ENCODE measurements around the gene CRYGB. TPM values are rescaled to one million over a fixed set of nuclear protein-coding genes. Genes with fewer than 3 reads are reported as not detected.

The CRYGB gene
- total RNA-seq (not detected), polyA plus RNA-seq (not detected)

- H3K27ac ChIP-seq: no peak within 1 kb of the TSS
- H3K9me3 ChIP-seq: no peaks in the 10 kb centered on the region
- DNase-seq (no peak), ATAC-seq (no peak), FAIRE-seq (no peak)
- no peaks in the 10 kb centered on the region for H3K27me3 ChIP-seq
- no peak for TF ChIP-seq CTCF (IDR thresholded peaks at IDR 0.05)
- no peaks in the 10 kb centered on the region for H3K36me3 ChIP-seq
- no peak within 1 kb of the TSS for H3K4me3 ChIP-seq
- no peaks in the 10 kb centered on the region for H3K4me1 ChIP-seq
- WGBS, 2 donors: 62 to 66% methylated on average over 6 of the region's 6 CpGs
- intact Hi-C loops (cut with DNase I): no loop called here
Observed at GRCh38 chr2:208146006-208146405, at the start of gene CRYGB. TSS of gene CRYGB (minus strand) at chr2:208146158. CDS start at chr2:208146120, 38 bp downstream.

DNA sequence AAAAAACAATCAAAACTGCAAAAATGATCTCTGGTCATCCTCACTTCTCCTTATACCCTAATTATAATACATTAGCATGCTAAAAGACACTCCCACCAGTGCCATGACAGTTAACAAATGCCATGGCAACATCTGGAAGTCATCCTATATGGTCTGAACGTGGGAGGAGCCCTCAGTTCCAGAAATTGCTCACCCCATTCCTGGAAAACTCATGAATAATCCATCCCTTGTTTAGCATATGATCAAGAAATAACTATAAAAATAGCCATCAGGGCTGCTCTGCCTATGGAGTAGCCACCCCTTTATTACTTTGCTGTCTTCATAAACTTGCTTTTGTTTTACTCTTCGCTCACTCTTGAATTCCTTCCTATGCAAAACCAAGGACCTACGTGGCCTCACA is 49.6 kb upstream of the CRYGB start:
- DNase-seq: no peak
- no peak overlapping the region for H3K27ac ChIP-seq
- no peak for ATAC-seq
- H3K36me3 ChIP-seq: no peaks in the 10 kb centered on the region
- FAIRE-seq: no peak
- H3K9me3 ChIP-seq: no peaks in the 10 kb centered on the region
- no peaks in the 10 kb centered on the region for H3K4me1 ChIP-seq
- H3K27me3 ChIP-seq: no peaks in the 10 kb centered on the region
- intact Hi-C loops (cut with DNase I): no loop called here
- TF ChIP-seq CTCF (IDR thresholded peaks at IDR 0.05): no peak
- WGBS, 2 donors: 80 to 82% methylated on average over 3 of the region's 3 CpGs
- no peak overlapping the region for H3K4me3 ChIP-seq

GRCh38 chr2:208192611-208193236 is 46.8 kb upstream of the CRYGB start:
- H3K27ac ChIP-seq: no peak overlapping the region
- intact Hi-C loops (cut with DNase I): no loop called here
- WGBS, 2 donors: 66 to 67% methylated on average over 8 of the region's 8 CpGs
- no peaks in the 10 kb centered on the region for H3K9me3 ChIP-seq
- DNase-seq (no peak), FAIRE-seq (no peak), ATAC-seq (no peak)
- TF ChIP-seq CTCF (IDR thresholded peaks at IDR 0.05): no peak
- no peaks in the 10 kb centered on the region for H3K36me3 ChIP-seq
- no peak overlapping the region for H3K4me3 ChIP-seq
- H3K4me1 ChIP-seq: no peaks in the 10 kb centered on the region
- H3K27me3 ChIP-seq: no peaks in the 10 kb centered on the region

DNA sequence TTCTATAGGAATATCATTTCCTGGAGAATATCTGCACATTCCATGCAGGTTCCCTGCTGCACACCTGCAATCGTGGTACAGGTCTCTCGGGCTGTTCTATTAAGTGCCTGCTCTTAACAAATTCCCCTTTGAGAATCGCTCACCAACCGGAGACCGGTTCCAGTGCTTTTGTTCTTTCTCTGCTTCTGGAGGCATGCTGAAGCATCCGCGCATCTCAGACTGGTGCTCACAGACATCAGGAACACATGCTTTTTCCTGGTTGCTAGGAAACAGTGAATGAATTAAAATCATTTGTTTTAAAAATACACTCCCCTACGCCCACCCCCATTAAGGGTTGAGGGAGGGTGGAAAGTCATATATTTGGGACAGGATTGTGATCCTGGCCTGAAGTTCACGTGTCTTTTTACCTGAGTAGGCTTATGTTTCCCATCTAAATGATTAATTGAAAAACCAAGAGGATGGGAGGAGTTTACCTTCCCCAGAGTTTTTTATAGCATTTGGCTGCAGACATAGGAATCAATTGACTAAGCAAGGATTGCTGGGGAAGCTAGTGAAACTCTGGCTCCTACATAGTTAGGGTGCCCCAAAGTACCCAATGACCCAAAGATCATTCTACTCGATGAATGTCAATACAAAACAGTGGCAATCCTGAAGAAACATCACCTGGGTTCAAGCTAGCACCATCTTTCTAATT is 44.0 kb upstream of the CRYGB start, which contains the start of gene C2orf80:
TSS of gene C2orf80 (minus strand) at position 221 of the 694 bp plus-strand sequence. CDS start 3,044 bp downstream, outside the sequence.
- H3K4me1 ChIP-seq: no peaks in the 10 kb centered on the region
- ATAC-seq (no peak), FAIRE-seq (no peak), DNase-seq (no peak)
- no peaks in the 10 kb centered on the region for H3K27me3 ChIP-seq
- no peaks in the 10 kb centered on the region for H3K36me3 ChIP-seq
- no peaks in the 10 kb centered on the region for H3K9me3 ChIP-seq
- H3K27ac ChIP-seq: no peak within 1 kb of the TSS
- no peak within 1 kb of the TSS for H3K4me3 ChIP-seq
- TF ChIP-seq CTCF (IDR thresholded peaks at IDR 0.05): no peak
- intact Hi-C loops (cut with DNase I): no loop called here
- WGBS, 2 donors: 59 to 66% methylated on average over 10 of the region's 10 CpGs
